Measurements from ENCODE around the gene SPATA31C2.
"Not testable (repeated sequence)": the region's sequence is repeated elsewhere in the genome, so short reads cannot be mapped to it uniquely, and the experiment has no call there.

DNA sequence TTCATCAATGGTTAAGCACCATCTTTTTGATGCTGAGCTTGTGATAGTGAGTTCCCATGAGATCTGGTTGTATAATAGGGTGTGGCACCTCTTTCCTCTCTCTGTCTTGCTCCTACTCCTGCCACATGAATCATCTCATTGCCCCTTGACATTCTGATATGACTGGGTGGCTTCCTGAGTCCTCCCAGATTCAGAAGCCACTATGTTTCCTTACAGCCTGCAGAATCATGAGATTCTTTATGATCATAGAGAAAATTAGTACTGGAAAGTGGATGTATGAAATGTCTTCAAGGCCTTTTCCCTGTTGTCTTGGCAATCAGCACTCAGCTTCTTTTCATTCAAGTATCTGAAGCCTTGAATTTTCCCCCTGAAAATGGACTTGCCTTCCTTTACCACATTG lies 14.9 kb downstream of the SPATA31C2 start:
- TF ChIP-seq, protein P1, sequence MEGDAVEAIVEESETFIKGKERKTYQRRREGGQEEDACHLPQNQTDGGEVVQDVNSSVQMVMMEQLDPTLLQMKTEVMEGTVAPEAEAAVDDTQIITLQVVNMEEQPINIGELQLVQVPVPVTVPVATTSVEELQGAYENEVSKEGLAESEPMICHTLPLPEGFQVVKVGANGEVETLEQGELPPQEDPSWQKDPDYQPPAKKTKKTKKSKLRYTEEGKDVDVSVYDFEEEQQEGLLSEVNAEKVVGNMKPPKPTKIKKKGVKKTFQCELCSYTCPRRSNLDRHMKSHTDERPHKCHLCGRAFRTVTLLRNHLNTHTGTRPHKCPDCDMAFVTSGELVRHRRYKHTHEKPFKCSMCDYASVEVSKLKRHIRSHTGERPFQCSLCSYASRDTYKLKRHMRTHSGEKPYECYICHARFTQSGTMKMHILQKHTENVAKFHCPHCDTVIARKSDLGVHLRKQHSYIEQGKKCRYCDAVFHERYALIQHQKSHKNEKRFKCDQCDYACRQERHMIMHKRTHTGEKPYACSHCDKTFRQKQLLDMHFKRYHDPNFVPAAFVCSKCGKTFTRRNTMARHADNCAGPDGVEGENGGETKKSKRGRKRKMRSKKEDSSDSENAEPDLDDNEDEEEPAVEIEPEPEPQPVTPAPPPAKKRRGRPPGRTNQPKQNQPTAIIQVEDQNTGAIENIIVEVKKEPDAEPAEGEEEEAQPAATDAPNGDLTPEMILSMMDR (IDR thresholded peaks at IDR 0.05; ENCODE audit: low read depth, low read length, poor library complexity, severe bottlenecking) = not testable (repeated sequence)
- TF ChIP-seq EZH2phosphoT487 (IDR thresholded peaks at IDR 0.05; ENCODE audit: borderline replicate concordance, low read length) = not testable (repeated sequence)
